HG02852 (cell line): Measurements from ENCODE around the gene TPCN1.

Source experiments
- ATAC-seq: cut with Tn5 transposase; IDR thresholded peaks from one replicate; pipeline ENCODE4 v1.9.1; 2021; ENCODE audit warnings: mild to moderate bottlenecking, moderate library complexity; ENCODE audit not compliant: unreplicated experiment

The TPCN1 gene

DNA sequence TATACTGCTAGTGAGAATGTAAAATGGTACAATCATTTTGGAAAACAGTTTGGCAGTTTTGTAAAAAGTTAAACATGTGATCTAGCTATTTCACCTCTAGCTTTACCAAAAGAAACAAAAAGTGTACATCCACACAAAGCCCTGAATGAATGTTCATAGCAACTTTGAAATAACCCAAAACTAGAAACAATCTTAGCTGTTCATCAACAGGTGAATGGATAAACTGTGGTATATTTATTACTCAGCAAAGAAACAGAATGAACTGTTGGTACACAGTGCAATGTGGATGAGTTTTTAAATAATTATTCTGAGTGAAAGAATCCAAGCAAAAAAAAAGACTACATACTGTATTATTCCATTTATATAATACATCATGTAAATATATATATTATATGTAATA, 36.3 kb downstream of the TPCN1 start:
- ATAC-seq, result no peak

DNA sequence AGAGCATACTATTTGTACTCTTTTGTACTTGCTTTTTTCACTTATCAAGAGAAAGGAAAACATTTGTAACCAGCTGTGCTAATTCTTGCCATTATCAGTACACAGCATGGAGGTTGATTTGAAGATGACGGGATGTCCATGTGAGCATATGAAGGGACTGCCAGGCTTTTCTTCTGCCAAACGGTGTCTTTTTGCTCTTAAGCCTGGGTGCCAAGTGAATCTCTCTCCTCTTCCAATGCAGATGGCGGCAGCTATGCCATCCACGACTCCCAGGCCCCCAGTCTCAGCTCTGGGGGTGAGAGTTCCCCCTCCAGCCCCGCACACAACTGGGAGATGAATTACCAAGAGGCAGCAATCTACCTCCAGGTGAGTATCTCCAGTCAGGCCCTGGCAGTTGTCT, 38.9 kb downstream of the TPCN1 start:
- no peak for ATAC-seq

DNA sequence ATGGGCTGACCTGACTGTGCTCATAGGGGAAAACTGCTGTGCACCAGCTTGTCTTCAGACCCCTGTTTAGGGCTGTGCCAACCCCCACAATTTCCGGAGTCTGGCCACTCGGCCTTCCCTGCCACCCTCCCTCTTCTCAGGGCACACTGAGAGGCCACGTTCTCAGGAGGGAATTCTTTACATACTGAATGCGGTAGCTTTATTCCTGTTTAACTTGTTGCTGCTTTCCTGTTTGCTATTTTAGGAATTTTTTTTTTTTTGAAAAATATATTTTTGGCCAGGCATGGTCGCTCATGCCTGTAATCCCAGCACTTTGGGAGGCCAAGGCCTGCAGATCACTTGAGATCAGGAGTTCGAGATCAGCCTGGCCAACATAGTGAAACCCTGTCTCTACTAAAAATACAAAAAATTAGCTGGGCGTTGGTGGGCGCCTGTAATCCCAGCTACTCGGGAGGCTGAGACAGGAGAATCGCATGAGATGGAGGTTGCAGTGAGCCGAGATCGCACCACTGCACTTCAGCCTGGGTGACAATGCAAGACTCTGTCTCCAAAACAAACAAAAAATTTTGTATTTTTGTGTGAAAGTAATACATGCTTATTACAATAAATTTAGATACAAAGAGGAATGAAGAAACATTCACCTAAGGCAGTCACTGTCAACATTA, 39.5 kb downstream of the TPCN1 start:
- ATAC-seq, result no peak

DNA sequence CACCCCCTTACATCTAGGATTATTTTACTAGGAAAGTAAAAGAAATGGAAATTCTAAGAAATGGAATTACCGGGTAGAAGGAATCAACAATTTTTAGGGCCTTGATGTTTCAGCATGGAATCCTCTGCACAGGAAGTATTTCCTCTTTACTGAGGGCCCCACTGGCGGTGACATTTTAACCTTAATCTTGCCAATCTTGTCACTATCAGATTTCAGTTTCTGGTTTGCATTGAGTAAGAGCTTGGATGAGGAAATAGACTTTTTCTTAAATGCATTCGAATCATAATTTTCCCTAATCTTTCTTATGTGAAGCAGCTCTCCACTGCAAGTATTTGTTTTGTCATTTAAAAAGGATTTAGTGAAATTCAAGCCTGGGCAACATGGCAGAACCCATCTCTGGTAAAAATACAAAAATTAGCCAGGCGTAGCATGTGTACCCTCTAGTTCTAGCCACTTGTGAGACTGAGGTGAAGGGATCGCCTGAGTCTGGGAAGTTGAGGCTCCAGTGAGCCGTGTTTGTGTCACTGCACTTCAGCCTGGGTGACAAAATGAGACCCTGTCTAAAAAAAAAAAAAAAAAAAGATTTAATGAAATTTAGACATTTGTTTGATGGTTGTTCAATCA, 40.7 kb downstream of the TPCN1 start:
- ATAC-seq, result no peak

DNA sequence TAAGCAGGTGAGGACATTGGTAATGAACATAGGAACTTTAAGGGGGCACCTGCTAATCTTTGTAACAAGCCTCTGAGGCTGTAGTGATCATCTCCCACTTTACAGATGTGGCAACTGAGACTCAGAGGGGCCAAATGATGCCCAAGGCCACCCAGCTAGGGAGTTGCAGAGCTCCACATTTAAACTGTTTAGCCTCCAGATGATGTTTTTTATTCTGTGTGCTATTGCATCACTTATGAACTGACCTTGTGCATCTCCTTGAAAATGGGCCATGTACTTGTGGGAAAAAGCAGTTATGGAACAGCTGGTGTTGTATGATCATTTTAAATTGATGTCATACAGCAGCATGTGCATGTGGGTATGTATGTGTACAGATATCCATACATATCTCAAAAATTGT, 41.4 kb downstream of the TPCN1 start:
- ATAC-seq, result no peak

DNA sequence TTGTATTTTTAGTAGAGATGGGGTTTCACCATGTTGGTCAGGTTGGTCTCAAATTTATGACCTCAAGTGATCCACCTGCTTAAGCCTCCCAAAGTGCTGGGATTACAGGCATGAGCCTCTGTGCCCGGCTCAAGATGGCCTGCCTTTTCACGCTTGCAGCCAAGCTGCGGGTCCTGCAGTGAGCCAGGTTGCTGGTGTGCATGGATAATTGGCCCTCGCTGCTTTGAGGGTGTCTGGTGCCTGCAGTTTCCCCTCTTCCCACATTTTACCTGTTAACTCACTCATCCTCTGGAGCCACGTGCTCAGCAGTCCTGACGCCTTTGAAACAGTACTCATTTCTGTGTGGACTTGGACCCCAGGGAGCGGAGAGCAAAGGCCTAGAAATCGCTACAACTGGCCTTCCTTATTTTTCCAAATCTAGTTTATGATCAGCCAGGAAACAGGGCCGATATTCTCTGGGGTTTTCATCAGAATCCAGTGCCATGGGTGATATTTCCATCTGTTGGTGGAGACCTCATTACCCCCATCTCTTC, 42.2 kb downstream of the TPCN1 start:
- no peak for ATAC-seq

DNA sequence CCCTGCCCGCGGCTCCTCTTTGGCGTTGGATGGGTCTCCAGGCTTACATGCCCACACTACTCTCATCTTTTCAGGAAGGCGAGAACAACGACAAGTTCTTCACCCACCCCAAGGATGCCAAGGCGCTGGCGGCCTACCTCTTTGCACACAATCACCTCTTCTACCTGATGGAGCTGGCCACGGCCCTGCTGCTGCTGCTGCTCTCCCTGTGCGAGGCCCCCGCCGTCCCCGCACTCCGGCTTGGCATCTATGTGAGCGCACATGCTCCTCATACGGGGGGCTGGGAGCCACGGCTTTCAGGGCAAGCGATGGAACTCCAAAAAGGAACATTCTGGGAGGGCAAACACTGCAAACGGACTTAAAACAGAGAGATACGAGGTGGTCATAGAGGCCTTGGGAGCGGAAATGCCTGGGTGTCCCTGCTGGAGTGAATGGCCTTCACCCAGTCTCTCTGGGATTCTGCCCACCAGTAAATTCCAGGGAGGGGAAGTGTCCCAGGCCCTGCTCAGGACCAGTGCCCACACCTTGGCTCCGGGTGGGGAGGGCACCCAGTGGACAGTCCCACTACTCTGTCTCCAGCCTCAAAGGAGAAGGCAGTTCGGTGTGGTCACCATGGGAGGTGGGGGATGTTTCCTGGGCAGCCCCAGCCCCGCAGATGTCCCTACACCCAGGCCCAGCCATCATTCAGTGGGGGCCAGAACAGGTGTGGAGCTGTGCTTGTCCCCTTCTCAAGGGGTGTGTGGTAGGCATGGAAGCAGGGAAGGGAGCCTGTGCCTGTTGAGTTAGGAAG, 45.0 kb downstream of the TPCN1 start:
- no peak for ATAC-seq

DNA sequence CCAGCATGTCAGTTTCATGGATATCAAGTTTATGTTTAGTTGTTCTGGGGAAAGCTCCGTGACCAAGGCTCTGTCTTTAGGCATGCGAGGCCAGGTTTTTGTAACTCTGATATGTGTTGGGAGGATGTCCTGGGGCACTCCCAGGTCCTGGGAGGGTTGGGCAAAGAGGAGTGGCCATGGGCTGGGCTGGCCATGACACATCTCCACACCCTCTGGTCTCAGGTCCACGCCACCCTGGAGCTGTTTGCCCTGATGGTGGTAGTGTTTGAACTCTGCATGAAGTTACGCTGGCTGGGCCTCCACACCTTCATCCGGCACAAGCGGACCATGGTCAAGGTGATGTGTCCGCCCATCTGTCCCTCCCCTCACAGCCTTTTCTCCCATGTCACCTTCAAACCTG, 46.4 kb downstream of the TPCN1 start:
- ATAC-seq, result no peak

DNA sequence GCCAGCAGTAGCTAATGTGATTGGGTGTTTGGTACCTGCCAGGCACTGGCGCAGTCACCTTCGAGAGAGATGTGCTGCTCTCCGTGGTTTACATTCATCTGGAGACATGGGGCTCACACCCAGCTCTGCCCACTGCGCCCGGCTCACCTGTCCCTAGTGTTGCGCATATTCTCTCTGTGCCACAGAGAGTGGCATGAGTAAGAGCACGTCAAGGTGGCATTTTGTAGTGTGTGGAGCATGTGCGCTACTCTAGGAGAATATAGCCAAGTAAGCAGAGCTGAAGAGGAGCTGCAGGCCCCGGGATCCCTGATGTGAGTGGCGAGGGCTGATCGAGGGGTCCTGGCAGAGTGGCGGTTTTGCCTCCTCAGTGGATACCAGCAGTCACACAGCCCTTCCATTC, 46.9 kb downstream of the TPCN1 start:
- ATAC-seq, result no peak

DNA sequence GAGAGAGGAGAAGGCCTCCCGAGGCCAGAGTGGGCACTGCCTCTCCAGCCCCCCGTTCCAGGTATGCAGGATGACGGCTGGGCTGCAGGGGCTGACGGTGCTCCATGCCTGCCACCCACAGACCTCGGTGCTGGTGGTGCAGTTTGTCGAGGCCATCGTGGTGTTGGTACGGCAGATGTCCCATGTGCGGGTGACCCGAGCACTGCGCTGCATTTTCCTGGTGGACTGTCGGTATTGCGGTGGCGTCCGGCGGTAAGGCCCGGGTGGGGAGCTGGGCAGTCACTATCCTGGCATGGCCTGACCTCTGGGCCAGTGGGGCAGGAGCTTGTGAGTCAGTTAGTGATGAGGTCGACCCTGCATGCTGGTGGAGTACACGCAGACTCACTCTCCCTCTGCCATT, 47.4 kb downstream of the TPCN1 start:
- no peak for ATAC-seq

DNA sequence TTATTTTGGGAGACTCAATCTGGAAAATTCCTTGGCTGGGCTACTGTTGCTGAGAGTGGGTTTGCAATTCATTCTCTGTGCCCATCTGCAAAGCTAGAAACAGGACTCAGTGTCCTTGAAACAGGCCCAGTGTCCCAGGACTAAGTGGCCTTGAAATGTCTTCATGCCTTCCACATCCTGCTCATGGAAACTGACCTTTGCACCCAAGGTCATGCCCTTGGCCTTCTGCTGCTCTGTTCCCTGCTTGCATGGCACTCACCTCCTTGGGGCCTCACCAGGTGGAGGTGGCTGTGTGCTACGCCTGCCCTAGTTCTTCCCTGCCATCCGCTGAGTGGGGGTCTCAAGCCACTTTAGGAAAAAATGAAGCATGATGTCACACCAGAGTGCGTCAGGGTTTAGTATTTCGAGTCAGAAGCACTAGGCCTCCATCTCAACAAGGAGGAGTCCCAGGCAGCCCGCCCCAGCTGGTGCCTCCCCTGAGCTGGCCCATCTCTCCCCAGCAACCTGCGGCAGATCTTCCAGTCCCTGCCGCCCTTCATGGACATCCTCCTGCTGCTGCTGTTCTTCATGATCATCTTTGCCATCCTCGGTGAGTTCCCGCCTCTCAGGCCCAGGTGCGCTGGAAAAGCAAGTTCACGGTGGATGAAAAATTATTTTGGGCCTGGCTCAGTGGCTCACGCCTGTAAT, 48.1 kb downstream of the TPCN1 start:
- ATAC-seq, result no peak

DNA sequence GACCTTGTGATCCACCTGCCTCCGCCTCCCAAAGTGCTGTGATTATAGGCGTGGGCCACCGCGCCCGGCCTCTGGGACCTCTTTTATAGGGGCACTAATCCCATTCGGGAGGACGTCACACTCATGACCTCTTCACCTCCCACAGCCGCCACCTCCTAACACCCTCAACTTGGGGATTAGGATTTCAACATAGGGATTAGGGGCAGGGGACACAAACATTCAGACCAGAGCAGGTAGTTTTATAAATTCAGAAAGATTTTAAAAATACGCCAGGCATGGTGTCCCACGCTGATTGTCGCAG, 49.4 kb downstream of the TPCN1 start:
- ATAC-seq, result no peak

DNA sequence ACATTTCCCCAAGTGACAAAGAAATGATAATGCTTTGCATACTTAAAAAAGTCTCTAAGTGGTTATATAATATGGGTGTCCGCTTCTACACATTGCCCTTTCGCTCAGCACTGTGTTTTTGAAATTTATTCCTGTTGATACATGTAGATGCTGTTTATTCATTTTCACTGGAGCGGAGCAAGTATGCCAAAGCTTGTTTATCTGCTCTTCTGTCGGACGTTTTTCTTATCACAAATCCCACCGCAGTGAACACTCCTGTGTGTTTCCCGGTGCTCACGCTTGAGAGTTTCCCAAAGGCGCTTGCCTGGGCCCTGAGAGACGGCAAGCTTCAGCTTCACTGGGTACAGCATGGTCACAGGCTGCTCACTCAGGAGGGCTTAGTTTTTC, 50.2 kb downstream of the TPCN1 start:
- ATAC-seq, result no peak

DNA sequence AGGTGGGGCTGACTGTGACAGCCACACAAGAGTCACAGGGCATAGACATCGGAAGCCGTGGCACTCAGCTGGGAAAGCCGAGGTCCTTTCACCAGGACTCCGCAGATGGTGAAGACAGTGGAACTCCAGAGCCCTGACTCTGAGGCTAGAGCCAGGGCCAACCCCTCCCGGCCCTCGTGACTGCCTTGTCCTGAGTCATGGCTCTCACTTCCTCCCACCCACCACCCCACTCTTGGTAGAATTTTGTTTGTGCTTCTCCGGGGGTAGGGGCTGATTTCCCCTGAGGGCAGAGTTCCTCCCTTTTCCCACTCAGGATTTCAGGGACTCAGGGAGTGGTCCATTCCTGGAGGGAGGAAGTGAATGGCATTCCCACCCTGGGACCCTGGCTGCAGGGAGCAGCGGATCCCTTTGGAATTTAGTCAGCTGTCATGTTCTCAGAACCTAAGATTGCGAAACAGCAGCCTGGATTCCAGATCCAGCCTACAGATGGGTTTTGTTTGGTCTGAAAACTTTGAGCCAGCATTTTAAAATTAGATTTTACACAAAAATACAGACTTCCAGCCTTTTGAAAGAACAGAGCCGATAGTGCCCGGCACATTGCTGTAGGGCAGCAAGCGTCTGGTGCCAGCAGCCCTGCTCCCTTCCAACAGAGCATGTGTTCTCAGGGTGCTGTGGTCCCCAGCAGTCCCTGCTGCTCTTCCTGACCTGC, 50.7 kb downstream of the TPCN1 start:
- no peak for ATAC-seq

DNA sequence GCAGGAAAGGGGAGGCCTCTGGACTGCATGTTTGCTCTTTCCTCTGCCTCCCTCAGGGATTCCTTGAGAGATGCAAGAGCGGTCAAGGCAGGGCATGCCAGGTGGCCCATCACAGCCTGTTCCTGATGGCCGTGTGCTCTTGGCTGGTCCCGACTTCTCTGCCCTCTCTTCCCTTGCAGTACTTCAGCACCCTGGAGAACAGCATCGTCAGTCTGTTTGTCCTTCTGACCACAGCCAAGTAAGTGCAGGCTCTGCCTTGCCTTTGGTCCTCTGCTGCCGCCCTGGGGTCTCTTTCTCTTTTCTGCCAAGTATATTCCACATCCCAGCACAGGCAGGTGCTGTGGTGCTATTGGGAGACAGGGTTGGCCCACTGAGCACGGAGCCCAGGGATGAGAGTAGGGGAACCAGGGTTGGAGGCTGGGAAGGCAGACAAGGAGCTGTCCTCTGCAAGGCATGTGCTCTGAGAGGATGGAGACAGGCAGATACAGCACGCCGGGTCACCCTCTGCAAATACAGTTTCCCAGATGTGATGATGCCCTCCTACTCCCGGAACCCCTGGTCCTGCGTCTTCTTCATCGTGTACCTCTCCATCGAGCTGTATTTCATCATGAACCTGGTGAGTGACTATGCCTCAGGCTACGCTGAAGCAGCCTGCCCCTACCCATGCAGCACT, 51.9 kb downstream of the TPCN1 start:
- ATAC-seq, result no peak

DNA sequence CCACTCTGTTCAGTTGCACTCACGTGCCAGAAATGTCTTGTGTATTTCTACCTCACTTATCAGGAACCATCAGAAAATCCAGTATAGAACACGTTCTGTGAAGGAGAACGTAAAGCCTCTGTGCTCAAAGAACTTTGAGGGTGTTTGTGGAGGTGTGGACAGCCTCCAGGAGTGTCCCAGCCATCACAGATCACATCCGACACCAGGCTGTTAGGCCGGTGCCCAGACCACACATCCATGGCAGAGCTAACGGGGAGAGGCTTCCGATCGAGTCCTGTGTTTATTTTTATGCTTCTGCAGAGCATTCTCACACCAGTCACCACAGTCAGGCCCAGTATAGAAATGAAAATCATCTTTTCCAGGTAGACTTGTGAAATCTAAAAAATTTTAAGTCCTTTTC, 53.6 kb downstream of the TPCN1 start:
- ATAC-seq, result no peak

DNA sequence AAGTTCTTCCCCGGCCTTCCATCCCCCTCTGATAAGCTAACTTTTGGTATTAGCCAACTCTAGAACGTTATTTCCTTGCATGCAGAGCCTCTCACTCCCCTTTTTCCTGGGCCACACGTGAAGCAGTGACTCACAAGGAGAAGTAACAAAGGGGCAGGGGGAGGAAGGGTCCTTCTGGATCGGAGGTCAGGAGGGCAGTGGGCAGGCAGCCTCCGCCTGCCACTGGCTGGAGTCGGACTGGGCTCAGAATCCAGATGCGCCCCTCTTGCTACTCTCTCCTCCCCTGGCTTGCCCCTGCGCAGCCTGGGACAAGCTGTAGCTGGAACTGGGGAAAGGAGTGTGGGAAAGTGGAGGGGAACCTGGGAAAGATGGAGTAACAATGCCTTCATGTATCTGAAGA, 55.0 kb downstream of the TPCN1 start:
- no peak for ATAC-seq

DNA sequence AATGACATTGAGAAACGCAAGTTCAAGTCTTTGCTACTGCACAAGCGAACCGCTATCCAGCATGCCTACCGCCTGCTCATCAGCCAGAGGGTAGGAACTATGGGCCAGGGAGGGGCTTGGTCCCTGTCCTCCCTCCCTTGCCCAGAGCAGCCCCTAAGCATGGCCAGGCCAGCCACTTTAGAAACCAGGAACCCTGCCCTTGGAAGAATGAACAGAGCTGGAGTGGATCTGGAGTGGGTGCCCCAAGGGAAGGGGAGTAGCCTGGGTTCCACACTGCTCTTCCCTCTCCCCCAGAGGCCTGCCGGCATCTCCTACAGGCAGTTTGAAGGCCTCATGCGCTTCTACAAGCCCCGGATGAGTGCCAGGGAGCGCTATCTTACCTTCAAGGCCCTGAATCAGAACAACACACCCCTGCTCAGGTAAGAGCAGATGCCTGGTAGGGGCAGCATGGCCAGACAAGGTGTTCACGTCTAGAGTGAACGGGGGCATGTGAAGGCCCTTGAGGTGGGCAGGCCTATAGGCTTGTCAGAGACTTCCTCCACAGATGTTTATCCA, 55.8 kb downstream of the TPCN1 start:
- ATAC-seq, result no peak

DNA sequence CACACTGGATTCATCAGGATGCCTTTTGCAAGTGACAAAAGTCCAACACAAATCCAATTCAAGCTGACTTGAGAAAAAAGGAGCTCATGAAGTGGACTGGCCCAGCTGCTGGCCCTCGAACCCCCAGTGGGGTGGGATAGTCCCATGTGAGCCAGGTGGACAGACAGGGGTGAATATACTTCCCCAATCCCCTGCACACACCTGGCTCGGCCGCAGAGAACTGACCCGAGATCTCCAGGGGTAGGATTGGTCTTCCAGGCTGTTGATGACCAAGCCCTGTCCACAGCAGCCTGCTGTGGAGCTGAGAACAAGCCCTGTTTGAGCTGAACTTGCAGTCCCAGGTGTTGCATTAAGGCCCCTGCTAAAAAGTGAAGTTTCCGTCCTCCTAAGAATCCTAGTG, 56.2 kb downstream of the TPCN1 start:
- no peak for ATAC-seq

DNA sequence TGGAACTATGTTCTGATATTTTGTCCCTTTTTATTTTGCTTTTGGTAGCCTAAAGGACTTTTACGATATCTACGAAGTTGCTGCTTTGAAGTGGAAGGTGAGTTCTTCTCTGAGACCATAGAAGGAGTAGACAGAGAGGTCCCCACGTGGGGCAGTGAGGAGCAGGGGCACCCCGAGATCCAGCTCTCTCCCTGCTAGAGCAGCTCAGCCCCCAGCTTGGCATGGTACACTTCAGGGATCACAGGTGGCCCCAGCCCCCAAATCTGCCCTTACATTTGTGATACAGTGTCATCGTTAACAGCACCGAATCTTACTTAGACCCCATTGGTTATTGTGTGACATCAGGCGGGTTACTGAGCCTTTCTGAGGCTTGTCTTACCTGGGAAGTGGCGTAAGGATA, 56.9 kb downstream of the TPCN1 start:
- no peak for ATAC-seq
